ENCODE data around the gene XKR8.
A peak's percentile ranks its signal among the peaks of the same experiment; 100 is the strongest.
"Not testable (repeated sequence)": the region's sequence is repeated elsewhere in the genome, so short reads cannot be mapped to it uniquely, and the experiment has no call there.

The XKR8 gene

DNA sequence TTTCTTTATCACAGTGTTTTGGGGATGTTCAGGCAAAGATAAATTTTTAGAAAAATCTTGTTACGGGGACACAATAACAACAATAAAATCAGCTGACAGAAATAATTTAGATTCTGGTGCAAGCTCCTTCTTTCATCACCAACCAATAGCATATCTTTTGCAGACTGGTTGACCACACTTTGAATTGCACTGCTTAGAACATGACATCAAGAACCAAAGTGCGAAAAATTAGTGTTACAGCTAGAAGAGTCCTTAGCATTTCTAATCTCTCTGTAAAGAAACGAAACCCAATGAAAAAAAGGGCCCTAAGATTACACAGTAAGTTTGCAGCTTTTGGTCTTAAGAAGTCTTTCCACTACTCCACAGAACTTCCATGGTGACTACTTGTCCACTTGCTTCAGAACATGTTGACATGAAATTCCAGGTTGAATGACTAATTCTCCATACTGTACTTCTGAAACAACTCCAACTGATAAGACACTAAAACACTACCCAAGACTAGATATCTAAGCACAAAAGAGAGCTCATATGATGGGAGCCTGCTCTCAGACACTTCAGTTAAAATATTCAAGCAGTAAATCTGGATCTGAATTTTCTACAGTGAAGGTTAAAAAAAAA is 31.3 kb downstream of the XKR8 start:
- peak; percentile 11 for DNase-seq (ENCODE audit: low read depth)

DNA sequence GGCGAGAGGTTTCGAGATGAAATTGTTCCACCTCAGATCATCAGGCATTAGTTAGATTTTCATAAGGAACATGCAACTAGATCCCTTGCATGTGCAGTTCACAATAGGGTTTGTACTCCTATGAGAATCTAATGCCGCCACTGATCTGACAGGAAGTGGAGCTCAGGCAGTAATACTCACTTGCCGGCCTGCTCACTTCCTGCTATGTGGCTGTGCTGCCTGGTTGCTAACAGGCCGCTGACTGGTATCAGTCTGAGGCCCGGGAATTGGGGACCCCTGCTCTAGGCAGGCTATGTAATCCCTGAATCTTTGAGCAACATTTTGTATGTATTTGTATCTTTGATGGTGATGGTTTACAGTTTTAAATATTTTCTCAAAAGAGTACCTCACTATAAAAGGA is 32.5 kb downstream of the XKR8 start:
- DNase-seq (ENCODE audit: low read depth): no peak

DNA sequence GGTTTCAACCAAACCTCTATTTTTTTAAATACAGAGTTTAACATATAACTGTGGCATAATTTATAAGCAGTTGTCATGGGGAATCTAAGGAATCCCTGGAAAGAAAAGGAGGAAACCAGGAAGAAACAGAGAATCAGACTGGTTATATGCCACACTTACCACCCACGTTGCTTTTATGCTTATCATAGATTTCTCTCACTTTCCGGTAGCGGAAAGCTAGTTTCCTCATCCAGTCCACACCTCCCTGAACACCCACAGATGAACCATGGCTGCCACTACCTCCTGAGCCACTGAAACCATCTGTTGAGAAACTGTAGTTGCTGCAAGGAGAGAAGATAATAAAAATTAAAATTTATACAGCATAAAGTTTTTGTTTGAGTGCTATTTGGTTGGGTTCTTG is 33.5 kb downstream of the XKR8 start:
- DNase-seq (ENCODE audit: low read depth): no peak

DNA sequence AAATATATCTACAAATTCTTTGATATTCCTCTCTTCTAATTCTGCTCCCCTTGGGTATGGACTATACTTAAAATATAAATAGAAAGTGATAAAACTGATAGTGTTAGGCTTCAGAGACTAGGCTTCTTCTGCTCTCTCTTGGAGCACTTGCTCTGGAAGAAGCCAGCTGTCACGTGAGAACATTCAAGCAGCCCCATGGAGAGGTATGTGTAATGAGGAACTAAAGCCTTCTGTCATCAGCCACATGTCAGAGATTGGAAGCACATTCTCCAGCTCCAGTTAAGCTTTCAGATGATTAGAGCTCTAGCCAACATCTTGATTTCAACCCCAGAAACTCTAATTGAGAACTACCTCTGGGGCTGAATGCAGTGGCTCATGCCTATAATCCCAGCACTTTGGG is 34.3 kb downstream of the XKR8 start:
- no peak for DNase-seq (ENCODE audit: low read depth)

DNA sequence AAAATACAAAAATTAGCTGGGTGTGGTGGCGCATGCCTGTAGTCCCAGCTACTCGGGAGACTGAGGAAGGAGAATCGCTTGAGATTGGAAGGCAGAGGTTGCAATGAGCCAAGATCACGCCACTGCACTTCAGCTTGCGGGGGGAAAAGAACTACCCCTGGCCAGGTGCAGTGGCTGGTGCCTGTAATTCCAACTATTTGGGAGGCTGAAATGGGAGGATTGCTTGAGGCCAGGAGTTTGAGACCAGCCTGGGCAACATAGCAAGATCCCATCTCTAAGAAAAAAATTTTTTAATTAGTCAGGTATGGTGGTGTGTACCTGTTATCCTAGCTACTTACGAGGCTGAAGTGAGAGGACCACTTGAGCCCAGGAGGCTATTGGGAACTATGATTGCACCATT is 34.8 kb downstream of the XKR8 start:
- DNase-seq (ENCODE audit: low read depth): not testable (repeated sequence)

DNA sequence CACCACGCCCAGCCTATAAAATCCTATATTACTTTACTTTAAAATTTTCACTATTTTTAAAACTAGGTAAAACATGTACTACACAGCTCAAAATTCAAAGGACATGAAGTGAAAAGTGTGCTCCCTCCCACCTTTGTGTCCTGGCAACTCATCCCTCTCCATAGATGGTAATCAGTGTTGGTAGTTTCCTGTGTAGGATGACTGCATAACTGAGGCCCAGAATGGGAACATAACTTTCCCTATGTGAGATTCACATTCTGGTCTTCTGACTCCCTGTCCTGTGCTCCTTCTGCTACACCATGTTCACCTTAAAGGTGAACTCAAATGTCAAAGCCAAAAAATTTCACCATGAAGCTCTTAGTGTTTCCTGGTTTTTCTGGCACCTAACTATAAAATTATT is 39.3 kb downstream of the XKR8 start:
- peak; percentile 2 for DNase-seq (ENCODE audit: low read depth)

DNA sequence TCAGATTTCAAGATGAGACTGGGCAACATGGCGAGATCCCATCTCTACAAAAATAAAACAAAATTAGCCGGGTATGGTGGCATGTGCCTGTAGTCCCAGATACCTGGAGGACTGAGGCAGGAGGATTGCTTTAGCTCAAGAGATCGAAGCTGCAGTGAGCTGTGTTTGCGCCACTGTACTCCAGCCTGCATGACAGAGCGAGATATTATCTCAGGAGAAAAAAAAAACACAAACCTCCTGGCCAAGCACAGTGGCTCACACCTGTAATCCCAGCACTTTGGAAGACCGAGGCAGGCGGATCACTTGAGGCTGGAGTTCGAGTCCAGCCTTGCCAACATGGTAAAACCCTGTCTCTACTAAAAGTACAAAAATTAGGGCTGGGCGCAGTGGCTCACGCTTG is 42.8 kb downstream of the XKR8 start:
- no peak for DNase-seq (ENCODE audit: low read depth)

DNA sequence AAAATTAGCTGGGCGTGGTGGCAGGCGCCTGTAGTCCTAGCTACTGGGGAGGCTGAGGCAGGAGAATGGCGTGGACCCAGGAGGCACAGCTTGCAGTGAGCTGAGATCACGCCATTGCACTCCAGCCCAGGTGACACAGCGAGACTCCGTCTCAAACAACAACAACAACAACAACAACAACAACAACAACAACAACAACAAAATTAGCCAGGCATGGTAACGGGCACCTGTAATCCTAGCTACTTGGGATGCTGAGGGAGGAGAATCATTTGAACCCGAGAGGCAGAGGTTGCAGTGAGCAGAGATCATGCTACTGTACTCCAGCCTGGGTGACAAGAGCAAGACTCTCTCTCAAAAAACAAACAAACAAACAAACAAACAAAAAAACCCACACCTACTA is 43.3 kb downstream of the XKR8 start:
- DNase-seq (ENCODE audit: low read depth): not testable (repeated sequence)

DNA sequence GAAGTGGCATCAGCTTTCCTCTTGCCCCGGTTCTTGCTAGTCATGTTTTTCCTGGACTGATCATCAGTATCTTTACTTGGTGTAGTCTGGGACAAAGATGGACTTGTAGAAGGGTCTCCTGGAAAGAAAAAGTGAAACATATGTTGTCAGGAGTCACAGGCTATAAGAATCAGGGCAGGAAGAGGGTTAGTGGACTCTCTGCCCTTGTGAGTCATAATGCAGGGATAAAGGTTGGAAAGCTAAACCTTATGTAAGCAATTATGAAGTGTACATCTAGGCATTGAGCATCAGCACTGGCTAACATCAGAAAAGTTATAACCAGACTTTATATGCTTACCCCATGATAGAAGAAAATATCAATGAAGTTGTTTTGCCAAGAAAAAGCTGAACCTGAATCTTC is 51.2 kb downstream of the XKR8 start:
- DNase-seq (ENCODE audit: low read depth): no peak

All from EH (cell line).